Bronchial epithelial cell (primary cell): ENCODE results near the gene SMIM1. TPM values are rescaled to one million over a fixed set of nuclear protein-coding genes. Genes with fewer than 3 reads are reported as not detected.
A peak's percentile ranks its signal among the peaks of the same experiment; 100 is the strongest.

Source experiments
- DNase-seq: peaks from one replicate; pipeline ENCODE4 v3.0.0-alpha.2; 2010; ENCODE audit warnings: low read depth
- FAIRE-seq: peaks from 2 replicates; lab custom pipeline; 2011; peaks lifted over from hg19 to GRCh38; lab: Jason Lieb, UNC
- H3K27me3 ChIP-seq: 2 replicates; pipeline ENCODE4 v1.5.1; 2011; ENCODE audit warnings: low read length; ENCODE audit not compliant: control insufficient read depth, insufficient read depth
- H3K36me3 ChIP-seq: 2 replicates; pipeline ENCODE4 v1.5.1; 2011; ENCODE audit warnings: low read length; ENCODE audit not compliant: control insufficient read depth, insufficient read depth
- H3K4me3 ChIP-seq: 2 replicates; pipeline ENCODE4 v1.5.1; 2011; ENCODE audit warnings: mild to moderate bottlenecking, low read depth, low read length, control low read depth
- CTCF ChIP-seq: IDR thresholded peaks from 2 replicates; pipeline ENCODE4 v1.5.1; 2011; ENCODE audit warnings: mild to moderate bottlenecking, moderate library complexity, low read length, control low read depth, inconsistent platforms; ENCODE audit not compliant: insufficient read depth, severe bottlenecking
- total RNA-seq: library from RNA; depleted of rRNA; stranded (reverse); fragments of >200 nt; gene quantifications from 2 replicates; pipeline ENCODE4 v1.2.1, GENCODE V29; 2014

The SMIM1 gene
- total RNA-seq, 1 donor from 2014 or later = not detected

DNA sequence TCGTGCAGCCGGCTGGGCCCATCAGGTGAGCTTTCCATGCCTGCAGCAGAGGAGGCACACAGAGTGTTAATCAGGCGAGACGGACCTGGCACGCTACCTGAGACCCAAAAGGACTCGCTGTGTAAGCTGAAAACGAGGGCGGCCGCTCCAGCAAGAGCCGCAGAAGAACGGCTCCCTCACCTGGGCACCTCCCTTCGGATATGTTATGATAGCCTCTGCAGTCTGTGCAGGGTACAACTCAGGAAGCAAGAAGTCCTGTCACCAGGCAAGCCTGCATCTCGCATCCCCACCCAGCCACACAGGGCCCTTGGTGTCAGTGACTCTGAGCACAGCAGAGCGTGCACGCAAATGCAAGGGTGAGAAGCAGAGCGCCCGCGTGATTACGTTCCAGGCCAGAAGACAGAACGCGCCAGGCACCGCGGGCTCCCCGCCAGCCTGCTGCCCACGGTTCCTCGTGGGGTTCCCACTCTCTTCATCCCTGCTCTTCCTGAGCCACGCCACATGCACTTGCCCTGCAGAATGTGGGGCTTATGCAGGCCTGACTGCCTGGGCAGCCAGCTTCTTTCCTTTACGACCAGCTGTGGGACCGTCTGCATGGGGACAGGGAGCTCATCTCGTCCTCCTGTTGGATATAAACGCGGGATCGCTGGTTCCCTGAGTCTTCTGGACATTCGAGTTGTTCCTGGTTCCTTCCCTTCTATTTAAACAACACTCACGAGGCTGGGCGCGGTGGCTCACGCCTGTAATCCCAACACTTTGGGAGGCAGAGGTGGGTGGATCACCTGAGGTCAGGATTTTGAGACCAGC is 44.0 kb downstream of the SMIM1 start:
- no peak for DNase-seq
- H3K36me3 ChIP-seq = peaks cover 12% of the 10 kb centered on the region
- FAIRE-seq = no peak

DNA sequence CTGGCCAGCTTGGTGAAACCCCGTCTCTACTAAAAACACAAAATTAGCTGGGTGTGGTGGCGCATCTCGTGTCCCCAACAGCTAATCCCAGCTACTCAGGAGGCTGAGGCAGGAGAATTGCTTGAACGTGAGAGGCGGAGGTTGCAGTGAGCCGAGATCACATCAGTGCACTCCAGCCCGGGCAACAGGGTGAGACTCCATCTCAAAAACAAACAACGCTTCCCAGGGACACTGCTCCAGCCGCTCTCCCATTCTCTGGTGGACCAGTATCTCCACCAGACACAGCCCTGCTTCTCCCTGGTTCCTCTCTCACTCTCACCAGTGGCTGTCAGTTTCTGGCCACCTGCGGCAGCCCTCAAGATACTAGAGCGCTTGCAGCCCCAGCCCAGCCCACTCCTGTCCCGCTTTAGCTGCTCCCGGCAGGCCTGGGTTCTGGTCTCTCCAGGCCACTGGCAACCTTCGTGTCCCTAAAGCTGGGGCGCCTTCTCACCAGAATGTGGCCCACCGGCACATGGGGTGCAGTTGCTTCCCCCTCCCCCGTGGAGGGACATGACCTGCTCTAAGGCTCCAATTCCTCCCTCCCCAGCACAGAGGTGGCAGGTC is 44.7 kb downstream of the SMIM1 start:
- peaks cover 13% of the 10 kb centered on the region for H3K36me3 ChIP-seq
- H3K4me3 ChIP-seq = no peak overlapping the region
- H3K27me3 ChIP-seq = no peaks in the 10 kb centered on the region
- FAIRE-seq (no peak), DNase-seq (no peak)
- no peak for TF ChIP-seq CTCF

More for the DNA sequence above, 44.0 kb downstream of the SMIM1 start:
- no peaks in the 10 kb centered on the region for H3K27me3 ChIP-seq
- TF ChIP-seq CTCF = no peak
- H3K4me3 ChIP-seq = no peak overlapping the region

DNA sequence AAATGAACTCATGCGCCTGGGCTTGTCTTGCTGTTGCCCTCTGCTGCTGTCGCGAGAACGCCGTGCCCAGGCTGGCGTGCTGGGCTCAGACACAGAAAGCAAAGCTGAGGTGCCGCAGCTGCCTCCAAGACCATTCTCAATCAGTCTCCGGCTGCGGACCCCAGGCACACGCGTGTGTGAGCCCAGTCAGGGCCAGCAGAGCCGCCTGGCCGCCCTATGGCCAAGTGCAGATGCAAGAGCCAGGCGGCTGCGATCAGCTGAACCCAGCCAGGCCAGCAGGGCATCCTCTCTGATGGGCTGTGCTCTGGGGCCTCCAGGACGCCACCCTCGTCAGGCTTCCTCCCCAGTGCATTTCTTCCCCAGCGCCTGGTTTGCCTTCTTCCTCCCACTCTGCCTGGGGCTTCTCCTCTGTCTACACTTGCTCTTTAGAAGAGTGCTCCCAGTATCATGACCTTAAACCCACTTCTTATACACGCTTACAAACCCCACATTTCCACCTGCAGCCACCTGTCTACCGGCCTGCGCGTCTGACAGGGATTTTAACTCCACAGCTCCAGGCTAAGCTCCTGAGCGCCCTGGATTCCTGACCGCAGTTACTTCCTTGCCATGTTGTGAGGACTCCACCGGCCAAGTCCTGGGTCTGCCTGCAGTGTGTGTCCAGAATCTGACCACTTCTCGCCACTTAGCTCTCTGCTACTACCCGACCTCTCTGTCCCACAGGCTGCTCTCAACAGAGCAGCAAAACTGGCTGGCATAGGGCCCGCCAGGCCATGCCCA is 45.5 kb downstream of the SMIM1 start:
- DNase-seq (no peak), FAIRE-seq (no peak)
- Histone ChIP-seq H3K4me3 (no peak overlapping the region), H3K27me3 (no peaks in the 10 kb centered on the region), H3K36me3 (peaks cover 19% of the 10 kb centered on the region)
- TF ChIP-seq CTCF = no peak

GRCh38 chr1:3819771-3820200 is 47.2 kb downstream of the SMIM1 start:
- Histone ChIP-seq H3K36me3 (peaks cover 21% of the 10 kb centered on the region), H3K27me3 (no peaks in the 10 kb centered on the region), H3K4me3 (no peak overlapping the region)
- peak; percentile 23 for FAIRE-seq
- DNase-seq = peak; percentile 59
- TF ChIP-seq CTCF = no peak

- peaks cover 17% of the 10 kb centered on the region for H3K36me3 ChIP-seq
Observed at GRCh38 chr1:3820316-3820715, 47.8 kb downstream of the SMIM1 start.

More at GRCh38 chr1:3820316-3820715, 47.8 kb downstream of the SMIM1 start:
- TF ChIP-seq CTCF = no peak
- FAIRE-seq (no peak), DNase-seq (no peak)
- no peaks in the 10 kb centered on the region for H3K27me3 ChIP-seq
- H3K4me3 ChIP-seq = no peak overlapping the region
